Ovary (tissue), 9 donors: ENCODE data around the gene BMF. TPM values are rescaled to one million over a fixed set of nuclear protein-coding genes. Genes with fewer than 3 reads are reported as not detected.

Experiments used
- DNase-seq, 5 donors: peaks; one replicate each; pipeline ENCODE4 v3.0.0-alpha.2; 2019 to 2020
- H3K27ac ChIP-seq, 2 donors: fragments of 200-600 bp; one replicate each; pipeline versions ENCODE4 v1.5.1 to v1.8.0; 2019 to 2022
- H3K27me3 ChIP-seq: fragments of 200-600 bp; one replicate; pipeline ENCODE4 v1.8.0; 2022
- H3K36me3 ChIP-seq: fragments of 200-600 bp; sonication (generic); one replicate; pipeline ENCODE4 v1.5.1; 2019
- H3K4me1 ChIP-seq: one replicate; pipeline ENCODE4 v1.8.1; 2013; ENCODE audit warnings: mild to moderate bottlenecking, moderate library complexity; ENCODE audit not compliant: insufficient read depth
- H3K4me3 ChIP-seq: fragments of 200-600 bp; sonication (generic); one replicate; pipeline ENCODE4 v1.5.1; 2017
- H3K9me3 ChIP-seq, 2 donors: fragments of 200-600 bp in 1 of 2; sonication (generic) in 1 of 2; one replicate each; pipeline versions ENCODE4 v1.5.1 to v1.8.1; 2013 to 2019; ENCODE audit warnings: mild to moderate bottlenecking in 1 of 2, moderate library complexity in 1 of 2
- EP300 ChIP-seq: sonication (generic); formaldehyde crosslinking; IDR thresholded peaks from one replicate; pipeline ENCODE4 v1.6.1; 2017; ENCODE audit warnings: antibody characterized with exemption
- POLR2A ChIP-seq: fragments of 450-650 bp; IDR thresholded peaks from one replicate; pipeline ENCODE4 v1.6.1; 2017; ENCODE audit warnings: antibody characterized with exemption, mild to moderate bottlenecking, moderate library complexity
- whole genome bisulfite sequencing, 3 donors: extraction: QIAGEN DNeasy Blood & Tissue Kit in 1 of 3; methylation state at CpG; one replicate each; pipeline versions ENCODE4 v1.1.5 to v1.1.7; 2013 to 2017; 5-methylcytosine and 5-hydroxymethylcytosine counted together
- intact Hi-C, 4 donors: fragments of 100-400 bp; cut with DNase I; formaldehyde crosslinking; loops; one replicate each; pipeline versions ENCODE4 v1.11.0 to v1.15.1; 2022 to 2023
- polyA plus RNA-seq, 2 donors: library from polyadenylated mRNA; stranded (reverse); fragments of 200-250 nt in 1 of 2; fragments of 350-450 nt in 1 of 2; fragmentation: Illumina TruSeq in 1 of 2; extraction: RNeasy Lipid Tissue Mini Kit (QIAGEN cat#74804) in 1 of 2; gene quantifications; one replicate each; pipeline ENCODE4 v1.2.3, GENCODE V29; 2013 to 2014
- total RNA-seq, 7 donors: library from RNA; depleted of rRNA in 2 of 7; stranded (reverse); fragments of >200 nt in 2 of 7; fragmentation: NEBNext Ultra II Directional in 3 of 7; extraction: Animal tissue kit (Norgen Biotek cat#: 25700) in 3 of 7; gene quantifications; one replicate each; pipeline versions ENCODE4 v1.1.0 to v1.2.4, GENCODE V29; 2016 to 2023
- TF ChIP-seq, protein P1 (sequence below), 3 donors: fragments of 450-650 bp in 2 of 3; fragments of 200-600 bp in 1 of 3; IDR thresholded peaks; one replicate each; pipeline versions ENCODE4 v1.5.1 to v1.8.0; 2016 to 2022; ENCODE audit warnings: antibody characterized with exemption in 3 of 3, mild to moderate bottlenecking in 1 of 3
- donor health status: DM: no; HTN: no; CAD: no; lungs with moderate emphysema.
- donor health status: DM: no; HTN: no; CAD: no.
- donor health status: Bipolar disorder and iron deficiency.
- donor health status: DM: yes; HTN: yes; CAD: no.
- donor health status: DM: no; HTN: no; CAD: no.
- donor health status: DM: yes; HTN: yes; CAD: no.

BMF gene
- total and polyA plus RNA-seq, 9 donors = 5.7 to 26.5 (median 17.2) TPM

DNA sequence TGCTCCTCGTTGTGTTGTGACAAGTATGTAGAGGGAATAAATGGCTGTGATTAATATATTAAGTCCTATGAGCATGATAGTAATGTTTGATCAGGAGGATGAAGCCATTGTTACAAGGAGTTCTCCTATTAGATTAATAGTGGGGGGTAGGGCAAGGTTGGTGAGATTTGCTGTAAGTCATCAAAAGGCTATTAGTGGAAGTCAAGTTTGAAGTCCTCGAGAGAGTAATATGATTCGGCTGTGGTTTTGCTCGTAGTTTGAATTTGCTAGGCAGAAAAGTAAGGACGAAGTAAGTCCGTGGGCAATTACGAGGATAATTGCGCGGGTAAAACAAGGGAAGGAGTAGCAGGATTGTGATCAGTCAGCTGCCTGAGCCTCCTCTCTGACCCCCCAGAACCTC lies 26.2 kb upstream of the BMF start:
- Histone ChIP-seq H3K36me3 (no peaks in the 10 kb centered on the region), H3K4me3 (no peak overlapping the region), H3K4me1 (no peaks in the 10 kb centered on the region), H3K27me3 (no peaks in the 10 kb centered on the region), H3K9me3 (no peaks in the 10 kb centered on the region), H3K27ac (no peak overlapping the region)
- TF ChIP-seq, protein P1, sequence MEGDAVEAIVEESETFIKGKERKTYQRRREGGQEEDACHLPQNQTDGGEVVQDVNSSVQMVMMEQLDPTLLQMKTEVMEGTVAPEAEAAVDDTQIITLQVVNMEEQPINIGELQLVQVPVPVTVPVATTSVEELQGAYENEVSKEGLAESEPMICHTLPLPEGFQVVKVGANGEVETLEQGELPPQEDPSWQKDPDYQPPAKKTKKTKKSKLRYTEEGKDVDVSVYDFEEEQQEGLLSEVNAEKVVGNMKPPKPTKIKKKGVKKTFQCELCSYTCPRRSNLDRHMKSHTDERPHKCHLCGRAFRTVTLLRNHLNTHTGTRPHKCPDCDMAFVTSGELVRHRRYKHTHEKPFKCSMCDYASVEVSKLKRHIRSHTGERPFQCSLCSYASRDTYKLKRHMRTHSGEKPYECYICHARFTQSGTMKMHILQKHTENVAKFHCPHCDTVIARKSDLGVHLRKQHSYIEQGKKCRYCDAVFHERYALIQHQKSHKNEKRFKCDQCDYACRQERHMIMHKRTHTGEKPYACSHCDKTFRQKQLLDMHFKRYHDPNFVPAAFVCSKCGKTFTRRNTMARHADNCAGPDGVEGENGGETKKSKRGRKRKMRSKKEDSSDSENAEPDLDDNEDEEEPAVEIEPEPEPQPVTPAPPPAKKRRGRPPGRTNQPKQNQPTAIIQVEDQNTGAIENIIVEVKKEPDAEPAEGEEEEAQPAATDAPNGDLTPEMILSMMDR (IDR thresholded peaks at IDR 0.05) = no peak
- no peak for DNase-seq
- intact Hi-C loops = no loop called here
- 75 to 79% (median 78%) methylated on average over 9 of the region's 9 CpGs for WGBS, 3 donors

DNA sequence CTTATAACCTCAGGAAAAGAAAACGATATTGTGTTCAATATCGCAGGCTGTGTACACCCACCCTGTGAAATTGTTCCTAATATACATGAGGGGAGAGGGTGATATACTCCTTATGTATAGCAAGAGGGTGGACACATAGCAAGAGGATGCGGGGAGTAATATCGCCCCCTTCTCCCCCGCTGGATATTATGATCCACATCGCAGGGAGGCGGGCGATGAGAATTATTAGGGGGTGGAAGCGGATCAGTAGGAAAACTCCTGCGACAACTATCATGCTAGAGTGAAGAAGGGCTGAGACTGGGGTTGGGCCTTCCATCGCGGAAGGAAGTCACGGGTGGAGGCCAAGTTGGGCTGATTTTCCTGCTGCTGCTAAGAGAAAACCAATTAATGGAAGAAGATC lies 24.9 kb upstream of the BMF start:
- Histone ChIP-seq H3K9me3 (no peaks in the 10 kb centered on the region), H3K27me3 (no peaks in the 10 kb centered on the region), H3K27ac (no peak overlapping the region), H3K4me1 (no peaks in the 10 kb centered on the region), H3K36me3 (no peaks in the 10 kb centered on the region), H3K4me3 (no peak overlapping the region)
- intact Hi-C loops = no loop called here
- 86 to 90% (median 87%) methylated on average over 13 of the region's 13 CpGs for WGBS, 3 donors
- no peak for DNase-seq
- no peak for TF ChIP-seq EP300
- TF ChIP-seq, protein P1 (IDR thresholded peaks at IDR 0.05) = no peak

DNA sequence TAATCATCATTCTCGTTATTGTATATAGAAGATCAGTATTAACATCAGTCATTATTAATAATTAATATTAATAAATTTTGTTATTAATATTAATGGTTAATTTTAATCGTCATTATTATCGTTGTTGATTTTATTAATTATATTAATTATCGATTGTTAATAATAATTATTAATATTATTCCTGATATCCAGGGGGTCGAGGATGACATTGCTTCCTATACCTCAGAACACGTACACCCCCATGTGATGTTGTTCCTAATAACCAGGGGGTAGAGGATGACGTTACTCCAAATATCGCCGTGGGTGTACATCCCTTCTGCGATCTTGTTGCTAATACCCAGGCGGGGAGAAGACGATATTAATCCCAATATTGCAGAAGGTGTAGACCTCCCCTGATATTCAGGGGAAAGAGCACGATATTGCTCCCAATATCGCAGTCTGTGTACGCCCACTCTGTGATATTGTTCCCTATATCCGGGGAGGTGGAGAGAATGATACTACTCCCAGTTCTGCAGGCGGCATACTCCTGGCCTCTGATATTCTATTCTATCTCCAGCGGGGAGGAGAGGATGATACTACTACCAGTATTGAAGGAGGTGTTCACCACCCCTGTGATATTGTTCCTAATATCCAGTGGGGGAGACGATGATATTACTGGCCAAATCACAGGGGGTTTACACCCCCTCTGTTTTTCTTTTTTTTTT lies 22.3 kb upstream of the BMF start:
- Histone ChIP-seq H3K4me3 (no peak overlapping the region), H3K4me1 (no peaks in the 10 kb centered on the region), H3K27me3 (no peaks in the 10 kb centered on the region), H3K36me3 (no peaks in the 10 kb centered on the region), H3K27ac (no peak overlapping the region), H3K9me3 (no peaks in the 10 kb centered on the region)
- DNase-seq = no peak
- intact Hi-C loops = no loop called here
- WGBS, 3 donors = 84 to 88% (median 88%) methylated on average over 19 of the region's 19 CpGs
- TF ChIP-seq, protein P1 (IDR thresholded peaks at IDR 0.05) = no peak
- no peak for TF ChIP-seq EP300
- TF ChIP-seq POLR2A = no peak

DNA sequence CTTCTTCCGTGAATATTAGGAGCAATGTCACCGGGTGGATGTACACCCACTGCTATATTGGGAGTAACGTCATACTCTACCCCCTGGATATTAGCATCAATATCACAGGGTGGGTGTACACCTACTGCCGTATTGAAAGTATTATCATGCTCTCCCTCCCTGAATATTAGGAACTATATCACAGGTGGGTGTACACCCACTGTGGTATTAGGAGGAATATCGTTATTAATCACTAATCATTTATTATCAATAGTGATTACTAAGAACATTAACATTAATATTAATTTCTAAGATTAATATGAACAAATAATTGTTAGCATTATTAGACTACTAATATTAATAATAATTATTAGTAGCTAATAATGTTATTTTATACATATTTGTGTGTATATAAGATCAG lies 21.4 kb upstream of the BMF start:
- no peak overlapping the region for H3K4me3 ChIP-seq
- H3K4me1 ChIP-seq = no peaks in the 10 kb centered on the region
- intact Hi-C loops = no loop called here
- no peaks in the 10 kb centered on the region for H3K9me3 ChIP-seq
- H3K27ac ChIP-seq = no peak overlapping the region
- TF ChIP-seq, protein P1 (IDR thresholded peaks at IDR 0.05) = no peak
- TF ChIP-seq EP300 (no peak), POLR2A (no peak)
- 63 to 74% (median 72%) methylated on average over 5 of the region's 5 CpGs for WGBS, 3 donors
- DNase-seq = no peak
- no peaks in the 10 kb centered on the region for H3K36me3 ChIP-seq
- no peaks in the 10 kb centered on the region for H3K27me3 ChIP-seq
